GM19238 (cell line): ENCODE data around the gene GTF3C5.
"Not testable (repeated sequence)": the region's sequence is repeated elsewhere in the genome, so short reads cannot be mapped to it uniquely, and the experiment has no call there.

Experiments
- DNase-seq: peaks from one replicate; pipeline ENCODE4 v3.0.0; 2011; ENCODE audit warnings: low spot score; ENCODE audit not compliant: insufficient read length

Gene GTF3C5

DNA sequence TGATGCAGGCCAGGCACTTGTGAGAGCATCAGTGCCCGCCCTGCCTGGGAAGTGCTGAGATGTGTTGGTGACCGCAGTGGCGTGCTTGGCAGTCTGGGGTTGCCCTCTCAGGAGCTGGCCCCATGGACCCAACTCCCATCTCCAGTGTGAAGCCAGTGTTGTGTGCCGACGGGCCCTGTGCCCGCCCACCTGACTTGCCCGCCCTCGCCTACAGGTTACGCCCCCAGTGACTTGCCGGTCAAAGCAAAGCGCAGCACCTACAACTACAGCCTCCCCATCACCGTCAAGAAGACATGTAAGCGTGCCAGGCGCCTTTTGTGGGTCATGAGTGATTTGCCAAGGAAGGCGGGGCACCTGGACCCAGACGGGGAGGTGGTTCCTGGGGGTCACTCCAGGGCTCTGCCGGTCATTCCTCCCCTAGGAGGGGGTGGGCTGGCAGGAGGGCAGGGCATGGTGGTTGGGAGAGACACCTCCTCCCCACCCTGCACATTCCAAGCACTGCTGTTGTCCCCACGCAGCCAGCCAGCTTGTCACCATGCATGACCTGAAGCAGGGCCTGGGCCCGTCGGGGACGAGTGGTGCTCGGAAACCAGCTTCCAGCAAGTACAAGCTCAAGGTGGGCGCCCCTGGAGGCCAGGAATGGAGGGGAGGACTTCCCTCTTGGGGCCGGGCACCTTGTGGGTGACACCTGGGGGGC lies 23.5 kb downstream of the GTF3C5 start:
- DNase-seq = no peak

- DNase-seq = no peak
Measured at GRCh38 chr9:133054966-133055365, 24.2 kb downstream of the GTF3C5 start.

DNA sequence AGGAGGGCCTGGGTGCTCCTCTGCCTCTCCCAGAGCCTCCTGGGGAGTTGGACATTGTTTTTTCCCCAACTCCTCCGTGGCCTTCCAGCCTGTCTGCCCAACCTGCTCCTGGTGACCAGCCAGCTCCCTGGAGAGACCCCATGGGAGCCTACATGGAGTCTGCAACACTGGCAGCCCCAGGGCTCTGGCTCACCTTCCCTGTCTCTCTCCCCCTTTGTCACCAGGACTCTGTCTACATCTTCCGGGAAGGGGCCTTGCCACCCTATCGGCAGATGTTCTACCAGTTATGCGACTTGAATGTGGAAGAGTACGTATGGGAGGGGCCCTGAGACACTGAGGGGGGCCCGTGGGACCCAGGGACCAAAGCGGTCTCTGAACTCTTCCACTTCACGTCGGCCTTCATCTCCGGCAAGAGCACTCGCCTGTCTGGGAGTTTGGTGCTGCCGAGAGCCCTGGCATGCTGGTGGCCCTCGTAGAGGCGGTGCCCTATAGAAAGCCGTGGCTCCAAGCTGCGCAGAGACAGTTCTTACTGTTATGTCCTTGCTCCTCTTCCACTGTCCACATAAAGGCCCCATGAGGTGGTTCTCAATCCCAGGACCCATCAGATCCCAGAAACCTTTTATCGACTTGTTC lies 25.1 kb downstream of the GTF3C5 start:
- no peak for DNase-seq

- no peak for DNase-seq
Measured at GRCh38 chr9:133056533-133056932, 25.7 kb downstream of the GTF3C5 start.

- DNase-seq = no peak
Measured at GRCh38 chr9:133057006-133057405, 26.2 kb downstream of the GTF3C5 start.

DNA sequence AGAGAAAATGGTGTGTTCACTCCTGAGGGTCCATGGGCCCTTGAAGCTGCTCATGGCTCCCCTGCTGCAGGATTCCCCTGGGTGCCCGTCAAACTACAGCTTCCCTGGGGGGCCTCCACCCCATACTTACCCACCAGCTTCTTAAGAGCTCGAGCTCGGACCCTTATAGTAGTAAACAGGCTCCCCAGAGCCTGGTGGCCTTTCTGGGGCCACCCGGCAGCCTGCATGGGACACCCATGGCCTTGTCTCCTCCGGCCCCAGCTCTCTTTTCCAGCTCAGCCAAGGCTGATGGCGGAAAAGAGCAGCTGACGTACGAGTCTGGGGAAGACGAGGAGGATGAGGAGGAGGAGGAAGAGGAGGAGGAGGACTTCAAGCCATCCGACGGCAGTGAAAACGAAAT lies 26.8 kb downstream of the GTF3C5 start:
- no peak for DNase-seq

- DNase-seq = no peak
Measured at GRCh38 chr9:133058071-133058470, 27.3 kb downstream of the GTF3C5 start.

- peak; percentile 38 for DNase-seq
Measured at GRCh38 chr9:133058550-133059320, 27.9 kb downstream of the GTF3C5 start.

GRCh38 chr9:133059623-133060022 lies 28.8 kb downstream of the GTF3C5 start:
- DNase-seq = no peak

GRCh38 chr9:133060417-133060841 lies 29.6 kb downstream of the GTF3C5 start:
- DNase-seq = no peak

DNA sequence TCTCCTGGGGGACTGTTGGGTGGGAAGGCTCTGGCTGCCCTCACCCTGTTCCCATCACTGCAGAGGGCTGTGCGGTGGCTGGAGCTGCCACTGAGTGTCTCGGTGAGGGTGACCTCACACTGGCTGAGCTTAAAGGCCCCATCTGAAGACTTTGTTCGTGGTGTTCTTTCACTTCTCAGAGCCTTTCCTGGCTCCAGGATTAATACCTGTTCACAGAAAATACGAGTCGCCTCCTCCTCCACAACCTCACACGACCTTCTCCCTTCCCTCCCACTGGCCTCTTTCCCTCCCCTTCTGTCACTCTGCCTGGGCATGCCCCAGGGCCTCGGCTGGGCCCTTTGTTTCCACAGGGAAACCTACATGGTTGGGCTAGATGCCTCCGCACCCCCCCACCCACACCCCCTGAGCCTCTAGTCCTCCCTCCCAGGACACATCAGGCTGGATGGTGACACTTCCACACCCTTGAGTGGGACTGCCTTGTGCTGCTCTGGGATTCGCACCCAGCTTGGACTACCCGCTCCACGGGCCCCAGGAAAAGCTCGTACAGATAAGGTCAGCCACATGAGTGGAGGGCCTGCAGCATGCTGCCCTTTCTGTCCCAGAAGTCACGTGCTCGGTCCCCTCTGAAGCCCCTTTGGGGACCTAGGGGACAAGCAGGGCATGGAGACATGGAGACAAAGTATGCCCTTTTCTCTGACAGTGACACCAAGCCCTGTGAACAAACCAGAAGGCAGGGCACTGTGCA lies 30.4 kb downstream of the GTF3C5 start:
- not testable (repeated sequence) for DNase-seq

DNA sequence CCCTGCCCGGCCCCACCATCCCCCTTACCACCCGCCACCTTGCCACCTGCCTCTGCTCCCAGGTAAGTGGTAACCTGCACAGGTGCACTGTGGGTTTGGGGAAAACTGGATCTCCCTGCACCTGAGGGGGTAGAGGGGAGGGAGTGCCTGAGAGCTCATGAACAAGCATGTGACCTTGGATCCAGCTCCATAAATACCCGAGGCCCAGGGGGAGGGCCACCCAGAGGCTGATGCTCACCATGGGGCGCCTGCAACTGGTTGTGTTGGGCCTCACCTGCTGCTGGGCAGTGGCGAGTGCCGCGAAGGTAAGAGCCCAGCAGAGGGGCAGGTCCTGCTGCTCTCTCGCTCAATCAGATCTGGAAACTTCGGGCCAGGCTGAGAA lies 31.0 kb downstream of the GTF3C5 start, which contains the start of gene CEL:
CEL (plus strand) TSS at position 218 of the 382 bp plus-strand sequence; CDS start at position 240, 22 bp downstream.
- DNase-seq = not testable (repeated sequence)

DNA sequence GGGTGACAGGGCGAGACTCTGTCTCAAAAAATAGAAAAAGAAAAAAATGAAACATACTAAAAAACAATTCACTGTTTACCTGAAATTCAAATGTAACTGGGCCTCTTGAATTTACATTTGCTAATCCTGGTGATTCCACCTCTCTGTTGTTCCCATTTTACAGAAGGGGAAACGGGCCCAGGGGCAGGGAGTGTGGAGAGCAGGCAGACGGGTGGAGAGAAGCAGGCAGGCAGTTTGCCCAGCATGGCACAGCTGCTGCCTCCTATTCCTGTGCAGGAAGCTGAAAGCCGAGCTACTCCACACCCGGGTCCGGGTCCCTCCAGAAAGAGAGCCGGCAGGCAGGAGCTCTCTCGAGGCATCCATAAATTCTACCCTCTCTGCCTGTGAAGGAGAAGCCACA lies 31.8 kb downstream of the GTF3C5 start:
- not testable (repeated sequence) for DNase-seq

- DNase-seq = no peak
Measured at GRCh38 chr9:133063159-133063499, 32.3 kb downstream of the GTF3C5 start.

DNA sequence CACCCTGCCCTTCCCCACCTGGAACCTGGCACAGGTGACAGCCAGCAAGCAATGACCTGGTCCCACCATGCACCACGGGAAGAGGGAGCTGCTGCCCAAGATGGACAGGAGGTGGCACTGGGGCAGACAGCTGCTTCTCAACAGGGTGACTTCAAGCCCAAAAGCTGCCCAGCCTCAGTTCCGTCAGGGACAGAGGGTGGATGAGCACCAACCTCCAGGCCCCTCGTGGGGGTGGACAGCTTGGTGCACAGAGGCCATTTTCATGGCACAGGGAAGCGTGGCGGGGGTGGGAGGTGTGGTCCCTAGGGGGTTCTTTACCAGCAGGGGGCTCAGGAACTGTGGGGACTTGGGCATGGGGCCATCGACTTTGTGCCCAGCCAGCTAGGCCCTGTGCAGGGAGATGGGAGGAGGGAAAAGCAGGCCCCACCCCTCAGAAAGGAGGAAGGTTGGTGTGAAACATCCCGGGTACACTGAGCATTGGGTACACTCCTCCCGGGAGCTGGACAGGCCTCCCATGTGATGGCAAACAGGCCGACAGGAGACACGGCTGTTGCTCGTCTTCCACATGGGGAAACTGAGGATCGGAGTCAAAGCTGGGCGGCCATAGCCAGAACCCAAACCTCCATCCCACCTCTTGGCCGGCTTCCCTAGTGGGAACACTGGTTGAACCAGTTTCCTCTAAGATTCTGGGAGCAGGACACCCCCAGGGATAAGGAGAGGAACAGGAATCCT lies 32.9 kb downstream of the GTF3C5 start:
- DNase-seq = no peak

- DNase-seq = no peak
Measured at GRCh38 chr9:133064241-133065069, 33.7 kb downstream of the GTF3C5 start.

GRCh38 chr9:133065070-133065388 lies 34.2 kb downstream of the GTF3C5 start:
- DNase-seq = no peak

GRCh38 chr9:133066181-133066983 lies 35.6 kb downstream of the GTF3C5 start:
- no peak for DNase-seq

- no peak for DNase-seq
Measured at GRCh38 chr9:133067006-133067405, 36.2 kb downstream of the GTF3C5 start.
